Activated CD4-positive, alpha-beta memory T cell treated with anti-CD3 and anti-CD28 coated beads for 36 hours (primary cell): Measurements from ENCODE around the gene TATDN2. TPM values are rescaled to one million over a fixed set of nuclear protein-coding genes. Genes with fewer than 3 reads are reported as not detected.
A peak's percentile ranks its signal among the peaks of the same experiment; 100 is the strongest.

Source experiments
- CTCF ChIA-PET: fragments of 350-600 bp; sonication (Branson Sonifier 250); formaldehyde crosslinking; loops from one replicate; lab custom pipeline; 2021; ENCODE audit warnings: antibody characterized with exemption, inconsistent platforms; lab: Charles Lee
- POLR2A ChIA-PET: fragments of 350-600 bp; sonication (Branson Sonifier 250); formaldehyde crosslinking; loops from one replicate; lab custom pipeline; 2021; ENCODE audit warnings: antibody characterized with exemption; lab: Charles Lee
- DNase-seq: peaks from one replicate; pipeline ENCODE4 v3.0.0-alpha.2; 2020
- H3K27ac Mint-ChIP-seq: one replicate; pipeline ENCODE4 v1.8.0; 2021; ENCODE audit warnings: mixed read lengths
- H3K27me3 Mint-ChIP-seq: one replicate; pipeline ENCODE4 v1.8.0; 2021; ENCODE audit warnings: mixed read lengths
- H3K36me3 Mint-ChIP-seq: one replicate; pipeline ENCODE4 v1.8.0; 2021; ENCODE audit warnings: mixed read lengths
- H3K4me1 Mint-ChIP-seq: one replicate; pipeline ENCODE4 v1.8.0; 2021; ENCODE audit warnings: low read depth, mixed read lengths
- H3K4me3 Mint-ChIP-seq: one replicate; pipeline ENCODE4 v1.8.0; 2021; ENCODE audit warnings: mild to moderate bottlenecking, mixed read lengths
- H3K9me3 Mint-ChIP-seq: one replicate; pipeline ENCODE4 v1.8.0; 2021; ENCODE audit warnings: mixed read lengths
- intact Hi-C: fragments of 100-400 bp; cut with micrococcal nuclease; formaldehyde crosslinking; loops from one replicate; pipeline ENCODE4 v1.15.1; 2023
- total RNA-seq, 2 experiments: library from RNA; stranded (reverse); gene quantifications; one replicate each; pipeline ENCODE4 v1.2.3, GENCODE V29; 2021

TATDN2 gene
- total RNA-seq, 2 experiments from 2014 or later: 36.9 to 39.4 TPM

- Mint-ChIP-seq H3K4me3 (no peak overlapping the region), H3K27ac (no peak overlapping the region), H3K27me3 (no peaks in the 10 kb centered on the region), H3K9me3 (no peaks in the 10 kb centered on the region), H3K36me3 (peaks cover 59% of the 10 kb centered on the region), H3K4me1 (peaks cover 9% of the 10 kb centered on the region)
- ChIA-PET CTCF (no interaction called here), POLR2A (no interaction called here)
- no peak for DNase-seq
- intact Hi-C loops: no loop called here
Measured at GRCh38 chr3:10306156-10306555, 57.9 kb downstream of the TATDN2 start.

DNA sequence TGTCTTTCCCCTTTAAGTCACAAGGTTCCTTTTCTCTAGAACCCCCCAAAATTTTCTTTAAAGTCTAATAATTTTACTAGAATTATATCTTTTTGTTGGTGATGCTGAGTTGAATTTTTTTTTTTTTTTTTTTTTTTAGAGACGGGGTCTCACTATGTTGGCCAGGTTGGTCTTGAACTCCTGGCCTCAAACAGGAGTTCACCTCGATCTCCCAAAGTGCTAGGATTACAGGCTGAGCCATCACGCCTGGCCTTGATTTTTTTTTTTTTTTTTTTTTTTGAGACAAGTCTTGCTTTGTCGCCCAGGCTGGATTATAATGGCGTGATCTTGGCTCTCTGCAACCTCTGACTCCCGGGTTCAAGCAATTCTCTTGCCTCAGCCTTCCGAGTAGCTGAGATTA lies 60.4 kb downstream of the TATDN2 start:
- no peak for DNase-seq
- Mint-ChIP-seq H3K27me3 (no peaks in the 10 kb centered on the region), H3K9me3 (no peaks in the 10 kb centered on the region), H3K4me3 (no peak overlapping the region), H3K4me1 (peaks cover 9% of the 10 kb centered on the region), H3K27ac (no peak overlapping the region), H3K36me3 (peaks cover 55% of the 10 kb centered on the region)
- ChIA-PET CTCF (no interaction called here), POLR2A (no interaction called here)
- intact Hi-C loops: no loop called here

DNA sequence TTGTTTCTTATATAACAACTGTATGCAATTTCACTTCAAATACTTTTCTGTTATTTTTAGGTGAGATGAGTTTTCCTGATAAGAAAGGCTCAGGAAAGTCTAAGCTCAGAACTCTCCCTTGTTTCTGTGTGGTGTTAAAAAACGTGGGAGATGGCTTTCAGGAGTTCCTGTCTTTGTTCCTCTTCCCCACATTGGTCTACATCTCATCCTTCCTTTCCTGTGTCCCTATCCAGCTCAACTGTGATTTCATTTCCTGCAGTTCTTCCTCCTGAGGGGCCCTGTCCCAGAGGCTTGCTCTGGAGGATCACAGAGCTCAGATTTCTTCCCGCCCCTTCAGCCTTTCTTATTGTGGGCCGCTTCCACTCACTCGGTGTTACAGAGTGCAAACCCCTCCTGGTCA lies 61.5 kb downstream of the TATDN2 start:
- no peak for DNase-seq
- intact Hi-C loops: no loop called here
- Mint-ChIP-seq H3K27ac (peak overlapping the region; percentile 14), H3K4me1 (peaks cover 9% of the 10 kb centered on the region), H3K27me3 (no peaks in the 10 kb centered on the region), H3K4me3 (no peak overlapping the region), H3K9me3 (no peaks in the 10 kb centered on the region), H3K36me3 (peaks cover 55% of the 10 kb centered on the region)
- ChIA-PET CTCF (no interaction called here), POLR2A (no interaction called here)

GRCh38 chr3:10310578-10310977 lies 62.3 kb downstream of the TATDN2 start:
- peaks cover 52% of the 10 kb centered on the region for H3K36me3 Mint-ChIP-seq
- H3K9me3 Mint-ChIP-seq: no peaks in the 10 kb centered on the region
- ChIA-PET CTCF (no interaction called here), POLR2A (no interaction called here)
- intact Hi-C loops: no loop called here
- no peak for DNase-seq
- no peak overlapping the region for H3K4me3 Mint-ChIP-seq
- H3K27me3 Mint-ChIP-seq: no peaks in the 10 kb centered on the region
- H3K4me1 Mint-ChIP-seq: peaks cover 9% of the 10 kb centered on the region
- H3K27ac Mint-ChIP-seq: peak overlapping the region; percentile 67

DNA sequence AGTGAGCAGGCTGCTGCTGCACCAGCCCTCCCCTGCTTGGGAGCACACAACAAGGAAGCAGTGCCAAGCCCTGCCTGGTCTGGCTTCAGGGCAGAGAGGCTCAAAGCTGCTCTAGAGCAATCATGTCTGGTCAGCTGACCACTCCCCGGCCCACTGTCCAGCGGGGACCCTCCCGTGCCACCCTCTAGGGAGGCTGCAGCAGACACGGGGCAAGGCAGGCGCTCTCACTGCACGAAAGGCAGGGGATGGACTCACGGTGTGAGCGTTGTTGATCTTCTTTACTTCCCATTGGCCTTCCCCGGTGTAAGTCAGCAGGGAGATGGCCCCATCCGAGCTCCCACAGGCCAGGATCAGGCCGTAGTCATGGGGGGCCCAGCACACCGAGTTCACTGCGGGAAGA lies 63.5 kb downstream of the TATDN2 start:
- DNase-seq: no peak
- intact Hi-C loops: no loop called here
- peaks cover 9% of the 10 kb centered on the region for H3K4me1 Mint-ChIP-seq
- H3K36me3 Mint-ChIP-seq: peaks cover 58% of the 10 kb centered on the region
- H3K27ac Mint-ChIP-seq: no peak overlapping the region
- no peaks in the 10 kb centered on the region for H3K9me3 Mint-ChIP-seq
- ChIA-PET POLR2A (no interaction called here), CTCF (no interaction called here)
- H3K27me3 Mint-ChIP-seq: no peaks in the 10 kb centered on the region
- no peak overlapping the region for H3K4me3 Mint-ChIP-seq

GRCh38 chr3:10312391-10312790 lies 64.1 kb downstream of the TATDN2 start:
- POLR2A ChIA-PET: no interaction called here
- no peaks in the 10 kb centered on the region for H3K27me3 Mint-ChIP-seq

DNA sequence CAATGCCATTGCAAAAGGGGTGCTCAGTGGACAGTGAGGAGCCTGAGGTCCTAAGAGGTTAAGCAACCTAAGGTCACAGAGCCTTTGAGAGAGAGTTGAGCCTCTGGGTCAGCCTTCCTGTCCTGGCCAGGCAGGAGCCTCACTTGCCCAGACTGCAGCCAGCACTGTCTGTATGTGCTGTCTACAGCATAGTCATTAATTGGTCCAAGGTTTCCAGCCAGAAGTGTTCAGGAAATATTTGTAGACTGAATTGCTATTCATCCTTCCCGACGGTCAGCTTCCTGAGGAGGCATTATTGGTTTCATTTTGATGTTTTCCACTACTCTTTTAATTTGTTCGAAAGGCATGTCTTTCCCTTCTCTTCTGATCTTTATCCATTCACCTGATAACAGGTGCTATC lies 64.6 kb downstream of the TATDN2 start:
- H3K27me3 Mint-ChIP-seq: no peaks in the 10 kb centered on the region
- ChIA-PET CTCF (interaction anchor here (0.9 kb wide), 1 partner anchor 9 kb away, joined by 3 read pairs; no protein-coding TSS in a partner anchor), POLR2A (interaction anchor here (1.7 kb wide), 1 partner anchor 8 kb away, joined by 3 read pairs; no protein-coding TSS in a partner anchor)
- H3K36me3 Mint-ChIP-seq: peaks cover 51% of the 10 kb centered on the region
- no peaks in the 10 kb centered on the region for H3K9me3 Mint-ChIP-seq
- DNase-seq: no peak
- no peak overlapping the region for H3K4me3 Mint-ChIP-seq
- peaks cover 9% of the 10 kb centered on the region for H3K4me1 Mint-ChIP-seq
- no peak overlapping the region for H3K27ac Mint-ChIP-seq
- intact Hi-C loops: no loop called here

More at GRCh38 chr3:10312391-10312790, 64.1 kb downstream of the TATDN2 start:
- Mint-ChIP-seq H3K27ac (no peak overlapping the region), H3K36me3 (peaks cover 54% of the 10 kb centered on the region), H3K4me1 (peaks cover 9% of the 10 kb centered on the region), H3K4me3 (no peak overlapping the region), H3K9me3 (no peaks in the 10 kb centered on the region)
- DNase-seq: no peak
- intact Hi-C loops: no loop called here
- CTCF ChIA-PET: no interaction called here

DNA sequence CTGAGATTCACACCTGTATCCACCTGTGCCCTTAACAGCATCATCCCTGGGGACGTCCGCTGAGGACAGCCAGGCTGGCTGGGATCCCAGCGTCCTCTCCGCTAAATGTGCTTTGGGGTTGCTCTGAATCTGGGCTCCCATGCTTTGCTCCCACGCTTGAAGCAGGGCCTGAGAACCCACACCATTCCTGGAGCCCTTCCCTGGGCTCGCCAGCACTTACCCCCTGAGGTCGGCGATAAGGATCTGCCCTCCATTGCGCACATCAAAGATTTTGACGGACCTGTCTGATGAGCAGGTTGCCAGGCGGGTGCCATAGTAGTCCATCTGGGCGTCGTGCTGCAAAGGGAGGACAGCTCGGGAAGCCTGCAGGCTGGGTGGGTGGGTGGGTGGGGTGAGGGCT lies 66.8 kb downstream of the TATDN2 start:
- POLR2A ChIA-PET: no interaction called here
- Mint-ChIP-seq H3K9me3 (no peaks in the 10 kb centered on the region), H3K27ac (no peak overlapping the region), H3K36me3 (peaks cover 37% of the 10 kb centered on the region), H3K4me1 (peaks cover 25% of the 10 kb centered on the region), H3K4me3 (no peak overlapping the region), H3K27me3 (no peaks in the 10 kb centered on the region)
- no peak for DNase-seq
- CTCF ChIA-PET: no interaction called here
- intact Hi-C loops: no loop called here

- H3K27me3 Mint-ChIP-seq: no peaks in the 10 kb centered on the region
- intact Hi-C loops: no loop called here
- no peak overlapping the region for H3K27ac Mint-ChIP-seq
- no peak for DNase-seq
- ChIA-PET CTCF (no interaction called here), POLR2A (no interaction called here)
- H3K4me1 Mint-ChIP-seq: peaks cover 20% of the 10 kb centered on the region
- H3K4me3 Mint-ChIP-seq: no peak overlapping the region
- H3K9me3 Mint-ChIP-seq: no peaks in the 10 kb centered on the region
- H3K36me3 Mint-ChIP-seq: peaks cover 30% of the 10 kb centered on the region
Measured at GRCh38 chr3:10315771-10316344, 67.6 kb downstream of the TATDN2 start.

- no peak for DNase-seq
- intact Hi-C loops: no loop called here
- ChIA-PET POLR2A (no interaction called here), CTCF (no interaction called here)
- Mint-ChIP-seq H3K4me3 (no peak overlapping the region), H3K4me1 (peaks cover 22% of the 10 kb centered on the region), H3K36me3 (peaks cover 20% of the 10 kb centered on the region), H3K9me3 (no peaks in the 10 kb centered on the region), H3K27ac (no peak overlapping the region), H3K27me3 (no peaks in the 10 kb centered on the region)
Measured at GRCh38 chr3:10317311-10317960, 69.2 kb downstream of the TATDN2 start.

DNA sequence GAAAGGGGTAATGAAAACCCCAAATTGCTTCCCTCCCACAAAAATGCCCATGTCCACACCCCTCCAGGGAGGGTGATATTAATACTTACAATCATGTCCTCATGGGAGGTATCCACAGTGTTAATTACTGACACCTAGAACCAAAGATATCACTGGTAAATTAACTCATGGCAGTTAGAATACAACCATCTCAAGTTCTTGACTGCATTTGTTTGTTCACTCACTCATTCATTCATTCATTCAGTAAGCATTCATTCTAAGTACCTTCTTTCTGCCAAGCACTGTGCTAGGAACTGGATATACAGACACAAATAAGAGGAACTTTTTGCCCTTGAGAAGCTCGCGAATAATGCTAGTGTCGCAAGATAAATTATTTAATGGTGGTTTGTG lies 69.7 kb downstream of the TATDN2 start:
- DNase-seq: no peak
- H3K9me3 Mint-ChIP-seq: no peaks in the 10 kb centered on the region
- intact Hi-C loops: no loop called here
- H3K4me1 Mint-ChIP-seq: peaks cover 22% of the 10 kb centered on the region
- H3K27me3 Mint-ChIP-seq: no peaks in the 10 kb centered on the region
- ChIA-PET POLR2A (interaction anchor here (0.6 kb wide), 1 partner anchor 51 kb away, joined by 4 read pairs; no protein-coding TSS in a partner anchor), CTCF (no interaction called here)
- no peak overlapping the region for H3K4me3 Mint-ChIP-seq
- H3K36me3 Mint-ChIP-seq: peaks cover 16% of the 10 kb centered on the region
- no peak overlapping the region for H3K27ac Mint-ChIP-seq

DNA sequence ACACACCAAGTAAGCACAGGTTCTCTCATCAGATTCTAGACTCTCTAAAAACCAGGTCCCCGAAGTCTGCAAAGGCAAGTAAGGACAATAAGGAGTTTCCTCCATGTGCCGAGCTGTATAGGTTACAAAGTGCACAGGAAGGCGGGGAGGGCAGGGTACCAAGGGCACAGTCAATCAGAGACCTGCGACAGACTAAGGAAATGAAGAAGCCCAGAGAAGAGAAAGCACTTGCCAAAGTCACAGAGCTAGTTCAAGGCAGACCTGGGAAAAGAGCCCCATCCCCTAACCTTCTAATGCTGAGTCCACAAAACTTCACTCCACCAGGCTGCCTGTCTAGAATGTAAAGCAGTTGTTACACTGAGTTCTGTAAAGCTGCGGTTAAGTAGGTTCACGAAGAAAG lies 71.0 kb downstream of the TATDN2 start:
- Mint-ChIP-seq H3K4me1 (peaks cover 22% of the 10 kb centered on the region), H3K27me3 (no peaks in the 10 kb centered on the region), H3K4me3 (peak overlapping the region; percentile 54), H3K36me3 (peaks cover 12% of the 10 kb centered on the region), H3K27ac (peak overlapping the region; percentile 62), H3K9me3 (no peaks in the 10 kb centered on the region)
- peak; percentile 18 for DNase-seq
- ChIA-PET POLR2A (interaction anchor here (0.9 kb wide), 1 partner anchor 97 kb away, joined by 3 read pairs; no protein-coding TSS in a partner anchor), CTCF (no interaction called here)
- intact Hi-C loops: no loop called here
